Caco-2 (cell line): Measurements from ENCODE around the gene TNNT1. TPM values are rescaled to one million over a fixed set of nuclear protein-coding genes. Genes with fewer than 3 reads are reported as not detected.

Experiments used
- BruUV-seq: library from RNA; stranded (reverse); fragments of 400-500 nt; replicated peaks from 2 replicates; lab custom pipeline; 2021; lab: Mats Ljungman, UMichigan
- CTCF ChIA-PET: fragments of 300-600 bp; sonication (Branson Sonifier 250); formaldehyde crosslinking; loops from one replicate; lab custom pipeline; 2022; ENCODE audit warnings: antibody characterized with exemption; lab: Charles Lee
- POLR2A ChIA-PET: fragments of 300-600 bp; sonication (Branson Sonifier 250); formaldehyde crosslinking; loops from one replicate; lab custom pipeline; 2022; ENCODE audit warnings: antibody characterized with exemption; lab: Charles Lee
- DNase-seq, 2 experiments: peaks; one replicate each; pipeline versions ENCODE4 v3.0.0 to v3.0.0-alpha.2; 2020 to 2022
- H3K27me3 ChIP-seq: replicated peaks from 2 replicates; pipeline ENCODE4 v1.6.0; 2011; ENCODE audit warnings: low read length; ENCODE audit not compliant: control insufficient read depth, insufficient read depth
- H3K36me3 ChIP-seq: 2 replicates; pipeline ENCODE4 v1.5.1; 2011; ENCODE audit warnings: low read length; ENCODE audit not compliant: control insufficient read depth, insufficient read depth
- H3K4me1 ChIP-seq: fragments of 250-450 bp; sonication (Bioruptor Pico); 2 replicates; pipeline ENCODE4 v1.5.1; 2020; ENCODE audit warnings: mild to moderate bottlenecking
- H3K4me3 ChIP-seq: 2 replicates; pipeline ENCODE4 v1.5.1; 2011; ENCODE audit warnings: low read depth, mild to moderate bottlenecking, control low read depth, low read length
- H3K9me3 ChIP-seq: fragments of 250-450 bp; sonication (Bioruptor Pico); 2 replicates; pipeline ENCODE4 v1.5.1; 2020; ENCODE audit warnings: mild to moderate bottlenecking, moderate library complexity
- H3K27ac Mint-ChIP-seq: one replicate; pipeline ENCODE4 v1.8.0; 2022; ENCODE audit warnings: mixed read lengths; ENCODE audit not compliant: unreplicated experiment
- H3K27me3 Mint-ChIP-seq: one replicate; pipeline ENCODE4 v1.8.0; 2022; ENCODE audit warnings: mixed read lengths; ENCODE audit not compliant: insufficient read depth, unreplicated experiment
- H3K36me3 Mint-ChIP-seq: one replicate; pipeline ENCODE4 v1.8.0; 2022; ENCODE audit warnings: mild to moderate bottlenecking, mixed read lengths; ENCODE audit not compliant: insufficient read depth, unreplicated experiment
- H3K4me1 Mint-ChIP-seq: one replicate; pipeline ENCODE4 v1.8.0; 2022; ENCODE audit warnings: low read depth, mixed read lengths; ENCODE audit not compliant: unreplicated experiment
- H3K4me3 Mint-ChIP-seq: one replicate; pipeline ENCODE4 v1.8.0; 2022; ENCODE audit warnings: mild to moderate bottlenecking, moderate library complexity, mixed read lengths; ENCODE audit not compliant: unreplicated experiment
- H3K9me3 Mint-ChIP-seq: one replicate; pipeline ENCODE4 v1.8.0; 2022; ENCODE audit warnings: mixed read lengths; ENCODE audit not compliant: unreplicated experiment
- intact Hi-C: fragments of 100-400 bp; cut with micrococcal nuclease; formaldehyde crosslinking; loops from one replicate; pipeline ENCODE4 v1.10.0; 2022; ENCODE audit not compliant: unreplicated experiment
- total RNA-seq: library from RNA; stranded (reverse); gene quantifications from 2 replicates; pipeline ENCODE4 v1.2.3, GENCODE V29; 2022
- TF ChIP-seq, protein P1 (sequence below), 2 experiments: fragments of 200-600 bp in 1 of 2; IDR thresholded peaks; 1 replicate in 1 of 2; 2 replicates in 1 of 2; pipeline versions ENCODE4 v1.5.1 to v1.8.0; 2011 to 2022; ENCODE audit warnings: antibody characterized with exemption in 1 of 2, control low read depth in 1 of 2, inconsistent platforms in 1 of 2, low read depth in 1 of 2, low read length in 1 of 2, mild to moderate bottlenecking in 1 of 2, moderate library complexity in 1 of 2; ENCODE audit not compliant: insufficient read depth in 1 of 2, severe bottlenecking in 1 of 2, unreplicated experiment in 1 of 2

The TNNT1 gene
- total RNA-seq, 1 experiment from 2014 or later = 18.0 TPM

DNA sequence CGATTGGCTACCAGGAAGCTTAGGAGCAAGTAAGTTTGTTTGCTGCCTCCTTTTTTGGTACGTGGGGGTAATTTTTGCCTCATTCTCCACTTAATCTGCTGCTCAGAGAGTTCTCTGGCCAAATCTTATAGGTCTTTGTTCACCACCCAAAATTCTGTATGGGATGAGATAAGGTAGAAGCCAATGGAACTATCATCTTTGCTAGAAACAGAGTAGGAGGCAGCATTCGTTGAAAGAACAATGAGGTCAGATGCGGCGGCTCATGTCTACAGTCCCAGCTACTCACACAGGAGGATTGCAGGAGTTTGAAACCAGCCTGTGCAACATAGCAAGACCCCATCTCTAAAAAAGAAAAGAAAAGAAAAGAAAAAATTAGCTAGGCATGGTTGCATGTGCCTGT lies 22.4 kb upstream of the TNNT1 start:
- Histone ChIP-seq H3K4me3 (no peak overlapping the region), H3K27me3 (no peaks in the 10 kb centered on the region), H3K4me1 (no peaks in the 10 kb centered on the region), H3K9me3 (no peaks in the 10 kb centered on the region), H3K36me3 (no peaks in the 10 kb centered on the region)
- Mint-ChIP-seq H3K4me3 (peak overlapping the region; percentile 2), H3K27me3 (peaks cover 29% of the 10 kb centered on the region), H3K27ac (no peak overlapping the region), H3K4me1 (peaks cover 8% of the 10 kb centered on the region), H3K9me3 (no peaks in the 10 kb centered on the region), H3K36me3 (peaks cover 8% of the 10 kb centered on the region)
- no TSS peak for BruUV-seq
- DNase-seq = no peak
- TF ChIP-seq, protein P1, sequence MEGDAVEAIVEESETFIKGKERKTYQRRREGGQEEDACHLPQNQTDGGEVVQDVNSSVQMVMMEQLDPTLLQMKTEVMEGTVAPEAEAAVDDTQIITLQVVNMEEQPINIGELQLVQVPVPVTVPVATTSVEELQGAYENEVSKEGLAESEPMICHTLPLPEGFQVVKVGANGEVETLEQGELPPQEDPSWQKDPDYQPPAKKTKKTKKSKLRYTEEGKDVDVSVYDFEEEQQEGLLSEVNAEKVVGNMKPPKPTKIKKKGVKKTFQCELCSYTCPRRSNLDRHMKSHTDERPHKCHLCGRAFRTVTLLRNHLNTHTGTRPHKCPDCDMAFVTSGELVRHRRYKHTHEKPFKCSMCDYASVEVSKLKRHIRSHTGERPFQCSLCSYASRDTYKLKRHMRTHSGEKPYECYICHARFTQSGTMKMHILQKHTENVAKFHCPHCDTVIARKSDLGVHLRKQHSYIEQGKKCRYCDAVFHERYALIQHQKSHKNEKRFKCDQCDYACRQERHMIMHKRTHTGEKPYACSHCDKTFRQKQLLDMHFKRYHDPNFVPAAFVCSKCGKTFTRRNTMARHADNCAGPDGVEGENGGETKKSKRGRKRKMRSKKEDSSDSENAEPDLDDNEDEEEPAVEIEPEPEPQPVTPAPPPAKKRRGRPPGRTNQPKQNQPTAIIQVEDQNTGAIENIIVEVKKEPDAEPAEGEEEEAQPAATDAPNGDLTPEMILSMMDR (IDR thresholded peaks at IDR 0.05; ENCODE audit: insufficient read depth in 1 of 2, low read depth in 1 of 2, low read length in 1 of 2, severe bottlenecking in 1 of 2, unreplicated experiment in 1 of 2) = no peak
- intact Hi-C loops = loop anchor here (5.0 kb wide), 1 partner anchor 36 kb away; the partner anchor contains the start of gene PTPRH
- POLR2A ChIA-PET = no interaction called here
- CTCF ChIA-PET = interaction anchor here (1.3 kb wide), 1 partner anchor 11 kb away, joined by 3 read pairs; no protein-coding TSS in a partner anchor

DNA sequence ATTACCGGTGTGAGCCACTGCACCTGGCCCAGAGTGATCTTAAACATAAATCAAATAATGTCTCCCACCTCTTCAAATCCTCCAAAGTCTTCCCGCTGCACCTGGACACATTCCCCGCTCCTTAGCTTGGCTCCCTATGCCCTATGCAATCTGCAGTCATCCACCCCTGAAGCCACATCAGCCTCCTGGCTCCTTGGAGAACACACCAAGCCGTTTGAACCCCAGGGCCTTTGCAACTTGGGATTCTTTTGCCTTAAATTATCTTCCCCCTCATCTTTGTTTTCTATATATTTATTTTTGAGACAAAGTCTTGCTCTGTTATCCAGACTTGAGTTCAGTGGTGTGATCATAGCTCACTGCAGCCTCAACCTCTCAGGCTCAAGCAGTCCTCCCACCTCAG lies 20.1 kb upstream of the TNNT1 start:
- H3K4me1 Mint-ChIP-seq = peaks cover 8% of the 10 kb centered on the region
- peaks cover 29% of the 10 kb centered on the region for H3K27me3 Mint-ChIP-seq
- TF ChIP-seq, protein P1 (IDR thresholded peaks at IDR 0.05; ENCODE audit: insufficient read depth in 1 of 2, low read depth in 1 of 2, low read length in 1 of 2, severe bottlenecking in 1 of 2, unreplicated experiment in 1 of 2) = no peak
- H3K27me3 ChIP-seq = no peaks in the 10 kb centered on the region
- no peak overlapping the region for H3K4me3 ChIP-seq
- BruUV-seq = no TSS peak
- intact Hi-C loops = no loop called here
- H3K36me3 ChIP-seq = no peaks in the 10 kb centered on the region
- POLR2A ChIA-PET = no interaction called here
- no peak for DNase-seq
- no peaks in the 10 kb centered on the region for H3K4me1 ChIP-seq
- no peaks in the 10 kb centered on the region for H3K9me3 Mint-ChIP-seq
- H3K9me3 ChIP-seq = no peaks in the 10 kb centered on the region
- CTCF ChIA-PET = interaction anchor here (0.9 kb wide), 1 partner anchor 11 kb away, joined by 3 read pairs; the partner anchor contains the start of gene SYT5
- H3K4me3 Mint-ChIP-seq = no peak overlapping the region
- peaks cover 11% of the 10 kb centered on the region for H3K36me3 Mint-ChIP-seq
- H3K27ac Mint-ChIP-seq = no peak overlapping the region

DNA sequence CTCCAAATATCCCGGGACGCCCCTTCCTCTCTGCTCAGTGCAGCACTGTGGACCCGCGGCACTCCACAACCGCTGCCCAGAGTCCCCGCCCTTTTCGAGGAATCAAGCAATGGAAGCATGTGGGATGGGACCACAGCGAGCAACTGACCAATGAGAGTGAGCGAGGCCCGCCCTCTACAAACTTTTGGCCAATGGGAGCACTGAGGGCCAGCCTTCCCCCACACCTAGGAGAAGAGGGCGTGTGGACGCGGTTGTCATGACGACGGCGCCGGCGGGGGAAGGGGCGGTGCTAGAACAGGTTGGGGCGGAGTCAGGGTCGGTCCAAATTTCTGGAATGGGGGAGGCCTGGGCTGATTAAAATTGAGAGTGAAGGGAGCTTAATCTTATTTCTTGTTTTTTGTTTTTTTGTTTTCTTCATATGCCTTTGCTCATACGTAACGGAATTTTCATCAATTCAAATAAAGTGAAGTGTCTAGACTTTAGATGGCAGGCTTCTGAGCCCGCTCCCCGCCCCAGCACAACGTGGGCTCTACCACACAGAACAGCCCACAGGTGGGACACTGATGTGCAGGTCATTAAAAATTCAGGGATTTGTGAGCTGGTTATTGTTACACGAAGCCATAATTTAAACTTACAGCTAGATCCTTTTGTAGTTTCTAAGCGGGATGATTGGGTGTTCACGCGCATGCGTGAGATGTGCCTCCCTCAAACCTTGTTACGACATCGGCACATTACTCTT lies 17.7 kb upstream of the TNNT1 start, which contains the start of gene DNAAF3:
Gene DNAAF3 (minus strand): TSS at position 84 of the 739 bp plus-strand sequence. CDS start 200 bp downstream, outside the sequence.
- H3K27me3 ChIP-seq = no peaks in the 10 kb centered on the region
- no peaks in the 10 kb centered on the region for H3K4me1 ChIP-seq
- H3K9me3 ChIP-seq = no peaks in the 10 kb centered on the region
- intact Hi-C loops = loop anchor here (1.0 to 2.0 kb wide), 3 partner anchors 25 to 173 kb away; partner anchors contain the start of genes KMT5C and PPP1R12C
- ChIA-PET CTCF (interaction anchor here (0.7 to 3.1 kb wide), 10 partner anchors 10 to 337 kb away, joined by 3 to 20 read pairs (median 3); partner anchors contain the start of gene PPP1R12C), POLR2A (interaction anchor here (1.2 kb wide), 1 partner anchor 173 kb away, joined by 4 read pairs; the partner anchor contains the start of gene KMT5C)
- H3K27ac Mint-ChIP-seq = peak within 1 kb of the TSS; percentile 80
- DNase-seq = peak; percentile 98 to 99
- peak within 1 kb of the TSS; percentile 73 for H3K4me3 ChIP-seq
- no TSS peak for BruUV-seq
- no peaks in the 10 kb centered on the region for H3K4me1 Mint-ChIP-seq
- peaks cover 11% of the 10 kb centered on the region for H3K36me3 Mint-ChIP-seq
- no peaks in the 10 kb centered on the region for H3K36me3 ChIP-seq
- peak within 1 kb of the TSS; percentile 79 for H3K4me3 Mint-ChIP-seq
- TF ChIP-seq, protein P1 (IDR thresholded peaks at IDR 0.05; ENCODE audit: insufficient read depth in 1 of 2, low read depth in 1 of 2, low read length in 1 of 2, severe bottlenecking in 1 of 2, unreplicated experiment in 1 of 2) = no peak
- H3K27me3 Mint-ChIP-seq = peaks cover 15% of the 10 kb centered on the region
- H3K9me3 Mint-ChIP-seq = no peaks in the 10 kb centered on the region
